ENCODE results near the gene GPR39. TPM values are rescaled to one million over a fixed set of nuclear protein-coding genes. Genes with fewer than 3 reads are reported as not detected.

GPR39 gene
- polyA plus RNA-seq, 1 donor from 2014 or later = not detected

- no peak overlapping the region for H3K4me3 Mint-ChIP-seq
- H3K9me3 Mint-ChIP-seq = peaks cover 0 to 2% (median 0%) of the 10 kb centered on the region in 3 donors
- no peak overlapping the region for H3K27ac Mint-ChIP-seq
- peaks cover 3% of the 10 kb centered on the region for H3K36me3 Mint-ChIP-seq
- peaks cover 40% of the 10 kb centered on the region for H3K27me3 Mint-ChIP-seq
- peaks cover 0 to 7% (median 0%) of the 10 kb centered on the region in 3 donors for H3K4me1 Mint-ChIP-seq
These were observed 252.6 kb downstream of the GPR39 start for GRCh38 chr2:132668987-132669907.

GRCh38 chr2:132669908-132670495 is 253.4 kb downstream of the GPR39 start, which contains the start of gene LYPD1:
Gene LYPD1 (minus strand): TSS chr2:132670205. CDS start chr2:132669932, 273 bp downstream.
- peak within 1 kb of the TSS in 1 of 3 donors; percentile 74 for H3K27ac Mint-ChIP-seq

GRCh38 chr2:132670496-132671150 is 254.0 kb downstream of the GPR39 start:
- Mint-ChIP-seq H3K4me1 (peaks cover 0 to 7% (median 0%) of the 10 kb centered on the region in 3 donors), H3K27me3 (peaks cover 37% of the 10 kb centered on the region), H3K36me3 (peaks cover 3% of the 10 kb centered on the region), H3K27ac (no peak overlapping the region), H3K9me3 (peaks cover 0 to 2% (median 0%) of the 10 kb centered on the region in 3 donors), H3K4me3 (peak overlapping the region in 2 of 4 donors; percentile 12 to 66)

More at GRCh38 chr2:132669908-132670495, 253.4 kb downstream of the GPR39 start, which contains the start of gene LYPD1:
- Mint-ChIP-seq H3K36me3 (peaks cover 3% of the 10 kb centered on the region), H3K27me3 (peaks cover 40% of the 10 kb centered on the region), H3K4me1 (peaks cover 0 to 7% (median 0%) of the 10 kb centered on the region in 3 donors), H3K4me3 (peak within 1 kb of the TSS in 2 of 4 donors; percentile 66 to 67), H3K9me3 (peaks cover 0 to 2% (median 0%) of the 10 kb centered on the region in 3 donors)

- H3K27ac Mint-ChIP-seq = peak overlapping the region in 1 of 3 donors; percentile 74
- H3K4me3 Mint-ChIP-seq = peak overlapping the region in 2 of 4 donors; percentile 5 to 47
- peaks cover 0 to 7% (median 0%) of the 10 kb centered on the region in 3 donors for H3K4me1 Mint-ChIP-seq
- peaks cover 36% of the 10 kb centered on the region for H3K27me3 Mint-ChIP-seq
- peaks cover 3% of the 10 kb centered on the region for H3K36me3 Mint-ChIP-seq
- peaks cover 0 to 2% (median 0%) of the 10 kb centered on the region in 3 donors for H3K9me3 Mint-ChIP-seq
These were observed 254.7 kb downstream of the GPR39 start for GRCh38 chr2:132671151-132671835.

GRCh38 chr2:132676999-132677398 is 260.4 kb downstream of the GPR39 start:
- Mint-ChIP-seq H3K9me3 (no peaks in the 10 kb centered on the region), H3K27me3 (peaks cover 5% of the 10 kb centered on the region), H3K4me1 (no peaks in the 10 kb centered on the region), H3K27ac (no peak overlapping the region), H3K36me3 (no peaks in the 10 kb centered on the region), H3K4me3 (no peak overlapping the region)

GRCh38 chr2:132677661-132678060 is 261.1 kb downstream of the GPR39 start:
- no peaks in the 10 kb centered on the region for H3K9me3 Mint-ChIP-seq
- no peak overlapping the region for H3K27ac Mint-ChIP-seq
- peaks cover 5% of the 10 kb centered on the region for H3K27me3 Mint-ChIP-seq
- H3K4me3 Mint-ChIP-seq = no peak overlapping the region
- H3K4me1 Mint-ChIP-seq = no peaks in the 10 kb centered on the region
- H3K36me3 Mint-ChIP-seq = no peaks in the 10 kb centered on the region

GRCh38 chr2:132678483-132678882 is 261.9 kb downstream of the GPR39 start:
- H3K27me3 Mint-ChIP-seq = peaks cover 2% of the 10 kb centered on the region
- H3K27ac Mint-ChIP-seq = no peak overlapping the region
- no peak overlapping the region for H3K4me3 Mint-ChIP-seq
- no peaks in the 10 kb centered on the region for H3K9me3 Mint-ChIP-seq
- no peaks in the 10 kb centered on the region for H3K4me1 Mint-ChIP-seq
- no peaks in the 10 kb centered on the region for H3K36me3 Mint-ChIP-seq

- Mint-ChIP-seq H3K9me3 (no peaks in the 10 kb centered on the region), H3K27ac (no peak overlapping the region), H3K4me3 (peak overlapping the region in 1 of 4 donors; percentile 20), H3K36me3 (no peaks in the 10 kb centered on the region), H3K4me1 (no peaks in the 10 kb centered on the region), H3K27me3 (peaks cover 2% of the 10 kb centered on the region)
These were observed 263.9 kb downstream of the GPR39 start for GRCh38 chr2:132680544-132680943.

- H3K36me3 Mint-ChIP-seq = no peaks in the 10 kb centered on the region
- no peaks in the 10 kb centered on the region for H3K4me1 Mint-ChIP-seq
- H3K27ac Mint-ChIP-seq = no peak overlapping the region
- no peaks in the 10 kb centered on the region for H3K9me3 Mint-ChIP-seq
- H3K27me3 Mint-ChIP-seq = peaks cover 4% of the 10 kb centered on the region
- no peak overlapping the region for H3K4me3 Mint-ChIP-seq
These were observed 265.2 kb downstream of the GPR39 start for GRCh38 chr2:132681766-132682165.

- Mint-ChIP-seq H3K9me3 (peaks cover 0 to 3% (median 0%) of the 10 kb centered on the region in 3 donors), H3K4me3 (no peak overlapping the region), H3K27me3 (peaks cover 6% of the 10 kb centered on the region), H3K4me1 (no peaks in the 10 kb centered on the region), H3K27ac (no peak overlapping the region), H3K36me3 (no peaks in the 10 kb centered on the region)
These were observed 274.2 kb downstream of the GPR39 start for GRCh38 chr2:132690664-132691303.

GRCh38 chr2:132691556-132691955 is 275.0 kb downstream of the GPR39 start:
- Mint-ChIP-seq H3K36me3 (no peaks in the 10 kb centered on the region), H3K27ac (no peak overlapping the region)

GRCh38 chr2:132692816-132693215 is 276.2 kb downstream of the GPR39 start:
- H3K36me3 Mint-ChIP-seq = no peaks in the 10 kb centered on the region
- no peaks in the 10 kb centered on the region for H3K4me1 Mint-ChIP-seq
- H3K27ac Mint-ChIP-seq = no peak overlapping the region
- peaks cover 4% of the 10 kb centered on the region for H3K27me3 Mint-ChIP-seq
- H3K4me3 Mint-ChIP-seq = no peak overlapping the region
- H3K9me3 Mint-ChIP-seq = peaks cover 0 to 3% (median 0%) of the 10 kb centered on the region in 3 donors

More at GRCh38 chr2:132691556-132691955, 275.0 kb downstream of the GPR39 start:
- peaks cover 4% of the 10 kb centered on the region for H3K27me3 Mint-ChIP-seq
- H3K4me3 Mint-ChIP-seq = no peak overlapping the region
- peaks cover 0 to 3% (median 0%) of the 10 kb centered on the region in 3 donors for H3K9me3 Mint-ChIP-seq
- no peaks in the 10 kb centered on the region for H3K4me1 Mint-ChIP-seq

Data from IgD-negative memory B cell (primary cell).